Neutrophil (primary cell): ENCODE data around the gene TRDN.

Experiments
- H3K27ac ChIP-seq: fragments of 200-600 bp; sonication (generic); 2 replicates; pipeline ENCODE4 v1.5.1; 2016; ENCODE audit warnings: mild to moderate bottlenecking, moderate library complexity
- H3K27me3 ChIP-seq: fragments of 200-600 bp; sonication (generic); 2 replicates; pipeline ENCODE4 v1.6.0; 2016; ENCODE audit warnings: mild to moderate bottlenecking
- H3K36me3 ChIP-seq: fragments of 200-600 bp; sonication (generic); 2 replicates; pipeline ENCODE4 v1.5.1; 2017
- H3K4me1 ChIP-seq, 2 experiments: fragments of 200-600 bp in 1 of 2; sonication (generic) in 1 of 2; 1 replicate in 1 of 2; 2 replicates in 1 of 2; pipeline versions ENCODE4 v1.5.1 to v1.6.1; 2013 to 2016; ENCODE audit warnings: low read depth in 1 of 2, low read length in 1 of 2, mild to moderate bottlenecking in 1 of 2, moderate library complexity in 1 of 2; ENCODE audit not compliant: control insufficient read depth in 1 of 2, insufficient read depth in 1 of 2
- H3K4me3 ChIP-seq, 2 experiments: fragments of 200-600 bp in 1 of 2; sonication (generic) in 1 of 2; 1 replicate in 1 of 2; 2 replicates in 1 of 2; pipeline ENCODE4 v1.5.1; 2013 to 2016; ENCODE audit warnings: low read depth in 1 of 2, low read length in 1 of 2, mild to moderate bottlenecking in 1 of 2, moderate library complexity in 1 of 2
- H3K9me3 ChIP-seq: fragments of 200-600 bp; sonication (generic); 2 replicates; pipeline ENCODE4 v1.5.1; 2016
- TF ChIP-seq, protein P1 (sequence below): fragments of 200-600 bp; sonication (generic); IDR thresholded peaks from 2 replicates; pipeline ENCODE4 v1.5.1; 2016; ENCODE audit warnings: antibody characterized with exemption

The TRDN gene

DNA sequence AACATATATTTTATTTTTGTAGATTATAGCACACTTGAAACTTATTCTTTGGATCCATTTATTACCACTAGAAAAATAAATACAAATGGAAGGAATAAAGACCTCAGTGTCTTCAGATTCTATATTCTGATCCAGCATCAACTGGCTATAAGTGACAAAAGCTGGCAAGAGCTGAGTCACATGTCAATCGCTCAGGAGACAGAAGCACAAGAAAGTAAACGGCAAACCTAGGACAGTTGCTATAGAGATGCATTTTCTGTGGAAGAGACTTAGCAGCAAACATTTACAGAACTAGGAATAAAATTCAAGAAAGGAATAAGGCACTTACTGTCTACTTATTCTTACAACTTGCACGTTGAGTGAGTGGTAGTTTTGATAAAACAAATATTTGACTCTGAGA, 410.4 kb downstream of the TRDN start:
- H3K27me3 ChIP-seq: no peaks in the 10 kb centered on the region
- H3K36me3 ChIP-seq: no peaks in the 10 kb centered on the region
- no peaks in the 10 kb centered on the region for H3K9me3 ChIP-seq

DNA sequence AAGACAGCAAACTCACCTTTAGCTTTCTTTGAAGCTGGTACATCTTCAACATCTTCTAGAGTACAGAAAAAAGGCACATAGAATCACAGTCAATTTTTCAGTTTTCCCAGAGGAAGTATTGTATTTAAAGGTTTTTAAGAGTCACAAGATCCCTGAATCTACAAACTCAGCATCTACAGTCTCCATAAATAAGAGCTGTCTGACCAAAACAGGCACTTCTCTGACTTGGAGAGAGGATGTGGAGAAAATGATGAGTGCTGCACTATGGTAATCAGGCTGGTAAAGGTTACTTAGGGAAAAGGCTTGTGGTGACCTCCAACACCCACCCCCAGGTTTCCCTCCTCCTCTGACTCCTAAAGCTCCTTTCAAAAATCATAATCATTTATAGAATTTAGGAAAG, 412.7 kb downstream of the TRDN start:
- Histone ChIP-seq H3K27me3 (no peaks in the 10 kb centered on the region), H3K4me1 (no peaks in the 10 kb centered on the region), H3K9me3 (no peaks in the 10 kb centered on the region), H3K27ac (no peak overlapping the region), H3K36me3 (no peaks in the 10 kb centered on the region), H3K4me3 (no peak overlapping the region)
- TF ChIP-seq, protein P1, sequence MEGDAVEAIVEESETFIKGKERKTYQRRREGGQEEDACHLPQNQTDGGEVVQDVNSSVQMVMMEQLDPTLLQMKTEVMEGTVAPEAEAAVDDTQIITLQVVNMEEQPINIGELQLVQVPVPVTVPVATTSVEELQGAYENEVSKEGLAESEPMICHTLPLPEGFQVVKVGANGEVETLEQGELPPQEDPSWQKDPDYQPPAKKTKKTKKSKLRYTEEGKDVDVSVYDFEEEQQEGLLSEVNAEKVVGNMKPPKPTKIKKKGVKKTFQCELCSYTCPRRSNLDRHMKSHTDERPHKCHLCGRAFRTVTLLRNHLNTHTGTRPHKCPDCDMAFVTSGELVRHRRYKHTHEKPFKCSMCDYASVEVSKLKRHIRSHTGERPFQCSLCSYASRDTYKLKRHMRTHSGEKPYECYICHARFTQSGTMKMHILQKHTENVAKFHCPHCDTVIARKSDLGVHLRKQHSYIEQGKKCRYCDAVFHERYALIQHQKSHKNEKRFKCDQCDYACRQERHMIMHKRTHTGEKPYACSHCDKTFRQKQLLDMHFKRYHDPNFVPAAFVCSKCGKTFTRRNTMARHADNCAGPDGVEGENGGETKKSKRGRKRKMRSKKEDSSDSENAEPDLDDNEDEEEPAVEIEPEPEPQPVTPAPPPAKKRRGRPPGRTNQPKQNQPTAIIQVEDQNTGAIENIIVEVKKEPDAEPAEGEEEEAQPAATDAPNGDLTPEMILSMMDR: no peak

More for the DNA sequence above, 410.4 kb downstream of the TRDN start:
- Histone ChIP-seq H3K27ac (no peak overlapping the region), H3K4me3 (no peak overlapping the region), H3K4me1 (no peaks in the 10 kb centered on the region)
- TF ChIP-seq, protein P1: no peak

DNA sequence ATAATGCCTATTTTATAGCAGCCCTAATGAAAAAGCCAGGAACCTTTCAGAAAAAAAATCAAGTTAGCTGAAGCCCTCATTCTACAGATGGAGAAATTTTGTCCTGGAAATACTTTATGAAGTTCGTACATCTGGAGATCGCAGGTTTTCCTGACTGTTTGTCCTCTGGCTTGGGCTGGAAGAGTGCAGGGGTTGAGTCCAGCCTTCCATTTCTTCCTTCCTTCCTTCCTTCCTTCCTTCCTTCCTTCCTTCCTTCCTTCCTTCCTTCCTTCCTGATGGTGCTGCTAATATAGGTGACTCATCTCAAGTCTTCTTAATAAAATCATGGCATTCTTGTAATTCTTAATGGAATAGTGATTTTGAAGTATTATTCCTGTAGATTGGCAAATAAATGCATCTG, 413.3 kb downstream of the TRDN start:
- H3K27me3 ChIP-seq: no peaks in the 10 kb centered on the region
- H3K36me3 ChIP-seq: no peaks in the 10 kb centered on the region
- no peak overlapping the region for H3K4me3 ChIP-seq
- H3K4me1 ChIP-seq: no peaks in the 10 kb centered on the region
- no peaks in the 10 kb centered on the region for H3K9me3 ChIP-seq
- H3K27ac ChIP-seq: no peak overlapping the region
- TF ChIP-seq, protein P1: no peak

DNA sequence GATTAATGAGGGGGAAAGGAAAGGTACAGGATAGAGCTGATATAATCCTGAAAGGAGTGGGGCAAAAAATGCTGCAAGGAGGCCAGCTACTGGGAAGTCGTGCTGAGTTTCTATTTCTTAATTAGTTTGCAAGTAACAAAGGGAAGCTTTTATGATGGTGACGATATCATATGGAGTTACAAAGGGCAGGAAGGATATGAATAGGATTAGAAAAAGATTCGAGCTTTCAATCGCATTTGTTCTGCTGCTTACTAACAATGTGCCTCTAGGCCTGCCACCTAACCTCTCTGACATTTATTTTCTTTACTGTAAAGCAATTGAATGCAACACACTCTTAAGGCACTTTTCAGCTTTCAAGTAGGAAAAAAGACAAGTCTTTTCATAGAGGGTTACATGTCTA, 421.5 kb downstream of the TRDN start:
- no peak overlapping the region for H3K27ac ChIP-seq
- no peak overlapping the region for H3K4me3 ChIP-seq
- H3K27me3 ChIP-seq: no peaks in the 10 kb centered on the region
- no peaks in the 10 kb centered on the region for H3K4me1 ChIP-seq
- TF ChIP-seq, protein P1: no peak
- no peaks in the 10 kb centered on the region for H3K36me3 ChIP-seq
- no peaks in the 10 kb centered on the region for H3K9me3 ChIP-seq

DNA sequence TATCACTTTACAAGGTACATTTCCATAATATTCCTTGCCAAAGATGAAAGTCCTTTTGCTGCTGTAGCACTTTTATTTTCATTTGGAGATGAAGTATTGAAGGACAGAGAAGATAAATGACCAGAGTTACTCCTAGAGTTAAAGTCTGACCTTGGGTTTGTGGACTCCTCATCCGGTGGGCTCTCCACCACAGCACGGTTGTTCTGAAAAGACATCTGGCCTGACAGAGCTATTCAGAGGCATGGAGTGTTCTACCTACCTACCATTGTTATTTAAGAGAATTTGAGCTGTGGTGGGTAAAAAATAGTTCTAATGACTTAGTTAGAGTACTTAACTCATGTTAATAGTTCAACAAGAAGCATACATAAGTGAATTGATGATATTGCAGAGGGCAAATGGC, 422.3 kb downstream of the TRDN start:
- H3K4me3 ChIP-seq: no peak overlapping the region
- H3K27me3 ChIP-seq: no peaks in the 10 kb centered on the region
- TF ChIP-seq, protein P1: no peak
- no peaks in the 10 kb centered on the region for H3K4me1 ChIP-seq
- H3K27ac ChIP-seq: no peak overlapping the region
- no peaks in the 10 kb centered on the region for H3K36me3 ChIP-seq
- H3K9me3 ChIP-seq: no peaks in the 10 kb centered on the region

DNA sequence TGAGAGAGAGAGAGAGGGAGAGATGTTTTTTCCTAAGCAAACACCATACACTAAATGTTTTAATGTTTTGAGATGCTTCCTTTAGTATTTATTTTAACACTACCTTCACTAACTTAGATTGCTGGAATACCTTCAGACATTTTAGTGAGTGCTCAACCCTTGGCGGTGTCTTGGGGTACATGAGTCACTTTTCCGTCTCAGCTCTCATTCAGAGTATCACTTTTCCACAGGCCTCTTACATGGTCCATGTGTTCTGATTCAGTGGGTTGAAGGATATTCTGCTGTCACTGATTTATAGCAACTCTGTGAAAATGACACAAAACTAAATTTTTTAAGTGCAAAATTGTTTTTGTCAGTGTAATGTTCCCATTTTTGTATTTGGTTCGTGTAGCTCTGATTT, 422.8 kb downstream of the TRDN start:
- TF ChIP-seq, protein P1: no peak
- Histone ChIP-seq H3K9me3 (no peaks in the 10 kb centered on the region), H3K36me3 (no peaks in the 10 kb centered on the region), H3K27me3 (no peaks in the 10 kb centered on the region), H3K4me3 (no peak overlapping the region), H3K4me1 (no peaks in the 10 kb centered on the region), H3K27ac (no peak overlapping the region)
